ENCODE measurements around the gene C7orf25. TPM values are rescaled to one million over a fixed set of nuclear protein-coding genes. Genes with fewer than 3 reads are reported as not detected.

The C7orf25 gene
- total and polyA plus RNA-seq, 10 donors: 1.7 to 19.5 (median 5.6) TPM

DNA sequence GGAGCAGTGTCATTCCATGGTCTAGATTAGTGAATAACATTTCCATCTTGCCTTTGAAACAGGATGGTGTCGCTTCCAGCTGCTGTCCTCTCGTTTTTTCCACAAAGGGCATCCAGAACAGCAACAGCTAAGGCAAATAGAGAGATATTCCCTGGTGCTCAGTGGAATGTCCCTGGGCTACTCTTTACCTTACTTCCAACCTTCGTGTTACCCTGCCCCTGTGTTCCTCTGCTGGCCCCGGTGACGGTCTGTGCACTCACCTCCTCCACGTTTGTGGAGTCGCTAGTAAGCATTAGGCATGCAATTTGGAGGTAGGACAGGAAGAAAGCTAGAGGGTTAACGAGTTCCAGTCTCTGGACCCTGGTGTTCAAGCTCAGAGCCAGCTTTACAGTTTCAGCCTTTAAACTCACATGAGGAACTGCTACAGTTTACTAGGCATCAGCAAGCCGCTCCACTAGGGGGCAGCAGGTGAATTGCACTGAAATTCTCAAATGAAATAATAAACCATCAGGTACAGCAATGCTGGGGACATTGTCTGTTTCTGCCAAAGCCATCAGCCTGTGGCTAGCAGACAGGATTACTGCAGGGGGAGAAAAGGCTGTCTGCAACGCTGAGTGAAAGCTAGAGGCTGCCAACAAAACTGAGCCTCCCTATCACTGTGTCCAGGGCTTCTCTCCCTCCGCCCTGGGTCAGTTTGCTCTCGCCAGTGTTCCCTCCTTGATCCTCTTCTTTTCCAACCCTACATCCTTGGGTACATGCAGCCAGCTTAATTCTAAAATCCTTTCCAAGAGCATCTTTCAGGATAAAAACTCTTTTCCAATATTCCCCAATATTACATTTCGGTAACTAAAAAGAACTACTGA is 29.3 kb upstream of the C7orf25 start:
- TF ChIP-seq CTCF (IDR thresholded peaks at IDR 0.05 in 8 of 11, conservative IDR thresholded peaks at IDR 0.05 in 3 of 11) (peak; percentile 53 to 89 (median 77)), POLR2A (IDR thresholded peaks at IDR 0.05) (no peak)
- Histone ChIP-seq H3K9me3 (no peaks in the 10 kb centered on the region), H3K27ac (no peak overlapping the region), H3K4me1 (peaks cover 0 to 17% (median 2%) of the 10 kb centered on the region in 6 donors), H3K36me3 (peaks cover 0 to 43% (median 24%) of the 10 kb centered on the region in 6 donors), H3K27me3 (replicated peaks in 1 of 7) (no peaks in the 10 kb centered on the region), H3K4me3 (no peak overlapping the region)
- peak; percentile 88 for DNase-seq
- intact Hi-C loops (cut with DNase I; ENCODE audit: low total_unique reads): loop anchor here (5.0 to 10.0 kb wide), 2 partner anchors 321 to 504 kb away; no protein-coding TSS in a partner anchor
- WGBS, 5 donors: 59 to 62% (median 59%) methylated on average over 13 of the region's 13 CpGs

DNA sequence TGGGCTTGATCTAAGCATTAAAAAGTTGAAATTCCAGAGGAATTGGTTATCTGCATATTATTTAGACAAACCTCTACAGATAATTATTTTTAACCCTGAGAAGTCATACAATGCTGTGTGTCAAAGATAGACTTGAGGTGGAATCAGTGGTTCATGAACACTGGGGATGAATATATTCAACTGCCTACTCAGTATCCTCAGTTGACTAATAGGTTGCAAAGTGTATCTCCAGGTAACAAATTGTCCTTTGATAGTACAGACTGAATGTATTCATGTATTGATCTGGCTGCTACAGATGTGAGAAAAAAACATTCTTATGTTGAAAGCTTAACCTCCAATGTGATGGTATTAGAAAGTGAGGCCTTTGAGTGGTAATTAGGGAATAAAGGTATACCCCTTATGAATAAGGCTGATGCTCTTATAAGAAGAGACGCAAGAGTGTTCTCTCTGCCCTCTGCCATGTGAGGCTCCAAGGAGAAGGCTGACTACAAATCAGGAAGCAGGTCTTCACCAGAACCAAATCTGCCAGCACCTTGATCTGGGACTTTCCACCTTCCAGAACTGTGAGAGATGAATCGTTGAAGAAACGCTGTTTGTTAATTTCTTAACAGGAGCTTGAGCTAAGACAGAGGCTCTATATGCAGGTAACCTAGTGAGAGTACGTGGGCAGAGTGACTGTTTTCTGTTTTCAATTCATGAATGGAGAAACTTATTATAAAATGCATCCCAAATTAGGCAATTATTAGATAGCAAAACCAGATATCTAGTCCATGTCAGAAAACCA is 27.8 kb upstream of the C7orf25 start:
- Histone ChIP-seq H3K4me1 (peaks cover 0 to 22% (median 3%) of the 10 kb centered on the region in 6 donors), H3K9me3 (no peaks in the 10 kb centered on the region), H3K27me3 (replicated peaks in 1 of 7) (no peaks in the 10 kb centered on the region), H3K4me3 (no peak overlapping the region), H3K36me3 (peaks cover 0 to 58% (median 35%) of the 10 kb centered on the region in 6 donors), H3K27ac (no peak overlapping the region)
- DNase-seq: no peak
- TF ChIP-seq POLR2AphosphoS5 (IDR thresholded peaks at IDR 0.05) (no peak), POLR2A (IDR thresholded peaks at IDR 0.05) (no peak), CTCF (IDR thresholded peaks at IDR 0.05 in 8 of 11, conservative IDR thresholded peaks at IDR 0.05 in 3 of 11) (no peak)
- intact Hi-C loops (cut with DNase I; ENCODE audit: low total_unique reads): loop anchor here (5.0 to 10.0 kb wide), 3 partner anchors 323 to 895 kb away; no protein-coding TSS in a partner anchor
- 59 to 85% (median 82%) methylated on average over 4 of the region's 4 CpGs for WGBS, 5 donors

- intact Hi-C loops (cut with DNase I; ENCODE audit: low total_unique reads): loop anchor here (10.0 kb wide), 1 partner anchor 899 kb away; no protein-coding TSS in a partner anchor
- Histone ChIP-seq H3K27me3 (replicated peaks in 1 of 7) (no peaks in the 10 kb centered on the region), H3K4me1 (peaks cover 14 to 45% (median 28%) of the 10 kb centered on the region in 6 donors), H3K9me3 (no peaks in the 10 kb centered on the region), H3K36me3 (peaks cover 0 to 58% (median 35%) of the 10 kb centered on the region in 6 donors), H3K27ac (no peak overlapping the region), H3K4me3 (no peak overlapping the region)
- TF ChIP-seq POLR2AphosphoS5 (IDR thresholded peaks at IDR 0.05) (no peak), CTCF (IDR thresholded peaks at IDR 0.05 in 8 of 11, conservative IDR thresholded peaks at IDR 0.05 in 3 of 11) (no peak), POLR2A (IDR thresholded peaks at IDR 0.05) (no peak)
- no peak for DNase-seq
- WGBS, 5 donors: 91 to 97% (median 93%) methylated on average over 5 of the region's 5 CpGs
Observed at GRCh38 chr7:42935861-42936260, 24.0 kb upstream of the C7orf25 start.
